Islet of Langerhans (tissue), 1 donor: ENCODE results near the gene LRRC56.

ENCODE experiments used
- FAIRE-seq: peaks from one replicate; lab custom pipeline; 2011; peaks lifted over from hg19 to GRCh38; lab: Jason Lieb, UNC

Gene LRRC56

GRCh38 chr11:575996-576768 lies 38.9 kb downstream of the LRRC56 start, which contains the start of gene PHRF1:
PHRF1 (plus strand) TSS chr11:576470; CDS start chr11:581513, 5,043 bp downstream.
- peak; percentile 9 for FAIRE-seq

GRCh38 chr11:576811-577610 lies 39.7 kb downstream of the LRRC56 start:
- no peak for FAIRE-seq

- no peak for FAIRE-seq
Measured at GRCh38 chr11:577611-577894, 40.2 kb downstream of the LRRC56 start.

GRCh38 chr11:578276-579035 lies 41.1 kb downstream of the LRRC56 start:
- FAIRE-seq = no peak

GRCh38 chr11:579830-580601 lies 42.7 kb downstream of the LRRC56 start:
- no peak for FAIRE-seq

GRCh38 chr11:581342-581741 lies 44.0 kb downstream of the LRRC56 start:
- FAIRE-seq = no peak

GRCh38 chr11:581752-582151 lies 44.4 kb downstream of the LRRC56 start:
- FAIRE-seq = no peak

GRCh38 chr11:584287-584686 lies 47.0 kb downstream of the LRRC56 start:
- FAIRE-seq = no peak

GRCh38 chr11:586376-587316 lies 49.3 kb downstream of the LRRC56 start:
- no peak for FAIRE-seq

- no peak for FAIRE-seq
Measured at GRCh38 chr11:587546-587945, 50.2 kb downstream of the LRRC56 start.

GRCh38 chr11:587978-588380 lies 50.7 kb downstream of the LRRC56 start:
- FAIRE-seq = no peak

GRCh38 chr11:589798-590197 lies 52.5 kb downstream of the LRRC56 start:
- no peak for FAIRE-seq

- FAIRE-seq = no peak
Measured at GRCh38 chr11:590997-591396, 53.7 kb downstream of the LRRC56 start.

- FAIRE-seq = no peak
Measured at GRCh38 chr11:592501-592900, 55.2 kb downstream of the LRRC56 start.

- no peak for FAIRE-seq
Measured at GRCh38 chr11:592918-593317, 55.6 kb downstream of the LRRC56 start.

- no peak for FAIRE-seq
Measured at GRCh38 chr11:593347-593746, 56.0 kb downstream of the LRRC56 start.

- FAIRE-seq = no peak
Measured at GRCh38 chr11:595400-595799, 58.1 kb downstream of the LRRC56 start.

GRCh38 chr11:596374-596773 lies 59.0 kb downstream of the LRRC56 start:
- FAIRE-seq = no peak

- FAIRE-seq = no peak
Measured at GRCh38 chr11:597166-597725, 59.9 kb downstream of the LRRC56 start.

- no peak for FAIRE-seq
Measured at GRCh38 chr11:598005-598680, 60.8 kb downstream of the LRRC56 start.
